Measurements from ENCODE around the gene TTC33.
"Not testable (repeated sequence)": the region's sequence is repeated elsewhere in the genome, so short reads cannot be mapped to it uniquely, and the experiment has no call there.

The TTC33 gene

DNA sequence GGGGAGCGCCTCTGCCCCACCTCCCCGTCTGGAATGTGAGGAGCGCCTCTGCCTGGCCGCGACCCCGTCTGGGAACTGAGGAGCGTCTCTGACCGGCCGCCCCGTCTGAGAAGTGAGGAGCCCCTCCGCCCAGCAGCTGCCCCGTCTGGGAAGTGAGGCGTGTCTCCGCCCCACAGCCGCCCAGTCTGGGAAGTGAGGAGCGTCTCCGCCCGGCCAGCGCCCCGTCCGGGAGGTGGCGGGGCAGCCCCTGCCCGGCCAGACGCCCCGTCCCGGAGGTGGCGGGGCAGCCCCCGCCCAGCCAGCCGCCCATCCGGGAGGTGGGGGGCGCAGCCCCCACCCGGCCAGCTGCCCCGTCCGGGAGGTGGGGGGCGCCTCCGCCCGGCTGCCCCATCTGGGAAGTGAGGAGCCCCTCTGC lies 33.3 kb downstream of the TTC33 start:
- in situ Hi-C loops (cut with MboI; ENCODE audit: low sequenced_read_pairs): not testable (repeated sequence)

GRCh38 chr5:40720069-40720468 lies 35.7 kb downstream of the TTC33 start:
- in situ Hi-C loops (cut with MboI; ENCODE audit: low sequenced_read_pairs): no loop called here

- in situ Hi-C loops (cut with MboI; ENCODE audit: low sequenced_read_pairs): no loop called here
Observed at GRCh38 chr5:40717281-40717680, 38.5 kb downstream of the TTC33 start.

DNA sequence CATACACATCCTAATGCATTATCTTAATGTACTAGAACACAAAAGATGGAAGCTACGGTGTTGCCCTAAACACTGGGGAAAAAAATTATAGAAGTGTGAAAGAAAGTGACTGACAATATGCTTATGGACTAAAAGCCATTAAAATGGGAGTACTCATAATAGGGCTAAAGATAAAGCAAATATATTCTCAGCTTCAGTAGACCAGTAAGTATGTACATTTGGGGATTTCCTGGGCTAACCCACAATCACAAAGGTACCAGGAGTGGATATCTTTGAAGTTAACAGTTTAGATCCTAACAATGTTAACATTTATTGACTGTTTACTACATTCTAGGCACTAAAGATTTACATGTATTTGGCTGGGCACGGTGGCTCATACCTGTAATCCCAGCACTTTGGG lies 39.2 kb downstream of the TTC33 start:
- in situ Hi-C loops (cut with MboI; ENCODE audit: low sequenced_read_pairs): no loop called here

DNA sequence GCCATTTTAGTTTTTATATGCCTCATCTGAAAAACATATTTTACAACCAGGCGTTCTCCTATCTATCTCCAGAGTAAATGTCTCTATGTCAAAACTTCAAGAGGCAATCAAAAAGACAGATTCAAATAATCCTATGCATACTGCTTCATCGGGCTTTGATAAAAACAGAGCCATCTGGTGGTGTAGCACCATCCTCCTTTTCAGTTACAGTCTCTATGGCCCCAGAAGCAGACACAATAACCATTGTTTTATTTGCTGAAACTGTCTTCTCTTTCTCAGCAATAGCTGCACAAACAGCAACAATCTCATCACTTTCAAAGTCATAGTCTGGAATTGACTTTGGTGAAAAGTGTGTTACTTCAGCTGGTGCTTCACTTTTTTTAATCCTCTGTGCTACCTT lies 39.8 kb downstream of the TTC33 start:
- in situ Hi-C loops (cut with MboI; ENCODE audit: low sequenced_read_pairs): no loop called here

- in situ Hi-C loops (cut with MboI; ENCODE audit: low sequenced_read_pairs): no loop called here
Observed at GRCh38 chr5:40714001-40714400, 41.8 kb downstream of the TTC33 start.

GRCh38 chr5:40710575-40710974 lies 45.2 kb downstream of the TTC33 start:
- in situ Hi-C loops (cut with MboI; ENCODE audit: low sequenced_read_pairs): not testable (repeated sequence)

DNA sequence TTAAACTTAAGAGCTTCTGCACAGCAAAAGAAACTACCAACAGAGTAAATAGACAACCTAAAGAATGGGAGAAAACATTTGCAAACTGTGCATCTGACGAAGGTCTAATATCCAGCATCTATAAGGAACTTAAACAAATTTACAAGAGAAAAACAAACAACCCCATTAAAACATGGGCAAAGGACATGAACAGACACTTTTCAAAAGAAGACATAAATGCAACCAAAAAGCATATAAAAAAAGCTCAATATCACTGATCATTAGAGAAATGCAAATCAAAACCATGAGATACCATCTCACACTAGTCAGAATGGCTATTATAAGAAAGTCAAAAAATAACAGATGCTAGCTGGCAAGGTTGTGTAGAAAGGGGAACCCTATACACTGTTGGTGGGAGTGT lies 50.3 kb downstream of the TTC33 start:
- in situ Hi-C loops (cut with MboI; ENCODE audit: low sequenced_read_pairs): not testable (repeated sequence)

GRCh38 chr5:40702027-40702426 lies 53.7 kb downstream of the TTC33 start:
- in situ Hi-C loops (cut with MboI; ENCODE audit: low sequenced_read_pairs): not testable (repeated sequence)

DNA sequence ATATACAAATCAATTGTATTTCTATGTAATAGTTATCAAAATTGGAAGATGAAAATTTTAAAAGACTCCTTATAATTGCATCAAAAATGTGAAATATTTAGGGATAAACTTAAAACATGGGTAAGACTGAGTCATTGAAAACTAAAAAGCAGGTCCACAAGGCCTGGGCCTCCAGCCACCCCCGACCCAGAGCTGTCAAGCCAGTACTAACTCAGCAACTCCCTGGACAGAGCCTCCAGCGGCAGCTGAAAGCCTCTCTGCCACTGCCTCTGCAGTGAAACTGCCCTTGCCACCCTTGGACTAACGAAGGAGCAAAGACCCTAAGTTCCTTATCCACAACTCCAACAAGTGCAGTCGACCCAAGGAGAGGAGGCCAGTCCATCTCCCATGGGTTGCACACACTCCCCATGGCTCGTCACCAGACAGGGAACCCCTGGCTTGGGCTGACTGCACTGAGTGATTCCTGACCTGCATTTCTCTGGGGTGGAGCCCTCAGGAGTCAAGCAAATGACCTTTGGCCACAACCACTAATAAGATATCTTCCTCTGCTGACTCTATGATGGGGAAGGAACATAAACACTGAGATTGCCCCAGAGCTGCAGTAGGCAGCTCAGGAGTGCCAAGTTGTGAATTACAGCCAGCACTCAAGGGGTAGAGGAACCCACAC lies 55.5 kb downstream of the TTC33 start:
- in situ Hi-C loops (cut with MboI; ENCODE audit: low sequenced_read_pairs): no loop called here

GRCh38 chr5:40694433-40694832 lies 61.3 kb downstream of the TTC33 start:
- in situ Hi-C loops (cut with MboI; ENCODE audit: low sequenced_read_pairs): no loop called here

DNA sequence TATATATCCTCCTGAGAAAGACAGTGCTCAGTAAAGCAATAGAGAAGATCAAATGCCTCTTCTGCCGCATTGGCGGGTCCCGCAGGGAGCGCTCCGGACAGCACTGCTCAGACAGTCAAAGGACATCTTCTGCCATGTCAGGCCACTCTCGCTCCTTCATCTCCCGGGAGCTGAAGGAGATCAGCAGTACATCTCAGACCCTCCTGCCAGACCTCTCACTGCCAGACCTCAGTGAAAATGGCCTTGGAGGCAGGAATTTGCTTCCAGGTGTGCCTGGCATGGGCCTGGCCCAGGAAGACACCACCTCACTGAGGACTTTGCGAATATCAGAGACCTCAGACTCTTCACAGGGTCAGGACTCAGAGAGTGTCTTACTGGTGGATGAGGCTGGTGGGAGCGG lies 63.9 kb downstream of the TTC33 start:
- in situ Hi-C loops (cut with MboI; ENCODE audit: low sequenced_read_pairs): no loop called here

DNA sequence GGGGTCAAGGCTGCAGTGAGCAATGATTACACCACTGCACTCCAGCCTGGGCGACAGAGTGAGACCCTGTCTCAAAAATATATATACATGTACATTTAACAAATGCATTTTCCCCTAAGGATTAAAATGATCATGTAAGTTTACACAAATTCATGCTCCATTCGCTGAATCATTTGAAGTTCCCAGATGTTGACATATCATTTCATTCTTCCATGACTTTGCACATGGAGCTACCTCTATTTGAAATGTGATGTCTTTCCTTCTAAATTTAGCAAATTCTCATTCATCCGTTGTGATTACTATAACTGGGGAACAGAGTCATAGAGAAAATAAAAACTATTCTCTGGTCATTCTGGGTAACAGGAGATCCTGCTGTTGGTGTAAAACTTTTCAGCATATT lies 65.5 kb downstream of the TTC33 start:
- in situ Hi-C loops (cut with MboI; ENCODE audit: low sequenced_read_pairs): no loop called here

GRCh38 chr5:40689438-40689837 lies 66.3 kb downstream of the TTC33 start:
- in situ Hi-C loops (cut with MboI; ENCODE audit: low sequenced_read_pairs): no loop called here

DNA sequence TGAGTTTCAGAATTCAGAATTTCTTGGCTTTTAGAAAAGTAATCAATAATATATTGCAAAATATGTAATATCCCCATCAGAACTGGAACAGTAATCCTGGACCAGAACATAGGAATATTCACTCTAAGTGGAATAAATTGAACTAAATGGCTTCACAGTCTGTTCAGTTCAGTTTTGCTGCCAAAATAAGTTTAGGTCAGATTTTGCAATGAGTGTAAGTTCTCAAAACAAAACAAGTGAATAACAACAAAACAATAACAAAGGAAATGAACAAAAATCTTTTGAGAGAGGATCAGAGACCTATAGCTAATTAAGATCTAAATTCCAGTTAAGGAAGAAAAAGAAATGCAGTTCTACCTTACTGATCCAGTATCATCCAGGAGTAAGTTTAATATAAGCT lies 66.8 kb downstream of the TTC33 start:
- in situ Hi-C loops (cut with MboI; ENCODE audit: low sequenced_read_pairs): no loop called here

GRCh38 chr5:40688127-40688761 lies 67.5 kb downstream of the TTC33 start:
- in situ Hi-C loops (cut with MboI; ENCODE audit: low sequenced_read_pairs): no loop called here

GRCh38 chr5:40687321-40687720 lies 68.4 kb downstream of the TTC33 start:
- in situ Hi-C loops (cut with MboI; ENCODE audit: low sequenced_read_pairs): no loop called here

- in situ Hi-C loops (cut with MboI; ENCODE audit: low sequenced_read_pairs): no loop called here
Observed at GRCh38 chr5:40685976-40686486, 69.7 kb downstream of the TTC33 start.

DNA sequence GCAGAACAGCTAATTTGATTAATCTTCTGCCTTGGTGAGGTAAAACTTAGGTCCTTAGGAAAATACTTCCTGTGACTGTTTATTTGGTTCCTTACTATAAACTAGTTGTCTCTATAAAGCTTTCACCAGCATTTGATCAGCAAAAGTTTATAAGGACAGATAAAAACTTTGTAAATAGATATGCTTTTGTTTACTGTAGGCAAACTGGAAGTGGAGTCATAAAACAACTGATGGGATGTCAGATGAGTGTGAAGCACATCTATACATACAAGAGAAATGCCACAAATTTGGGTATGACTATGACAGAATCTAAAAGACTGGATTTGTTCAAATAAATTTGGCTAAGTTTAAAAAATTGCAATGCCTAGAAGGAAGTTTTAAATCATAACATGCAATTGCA lies 70.6 kb downstream of the TTC33 start:
- in situ Hi-C loops (cut with MboI; ENCODE audit: low sequenced_read_pairs): no loop called here

GRCh38 chr5:40683305-40683704 lies 72.5 kb downstream of the TTC33 start:
- in situ Hi-C loops (cut with MboI; ENCODE audit: low sequenced_read_pairs): no loop called here

GRCh38 chr5:40682154-40683017 lies 73.4 kb downstream of the TTC33 start:
- in situ Hi-C loops (cut with MboI; ENCODE audit: low sequenced_read_pairs): no loop called here
